Ascending aorta (tissue), 2 donors: ENCODE measurements around the gene FILIP1L. TPM values are rescaled to one million over a fixed set of nuclear protein-coding genes. Genes with fewer than 3 reads are reported as not detected.

ENCODE experiments used
- DNase-seq, 2 donors: peaks; one replicate each; pipeline ENCODE4 v3.0.0-alpha.2; 2019; ENCODE audit warnings: low spot score in 2 of 2
- H3K27ac ChIP-seq, 2 donors: fragments of 200-600 bp; sonication (generic); one replicate each; pipeline ENCODE4 v1.5.1; 2016 to 2017; ENCODE audit warnings: mild to moderate bottlenecking in 1 of 2
- H3K27me3 ChIP-seq: fragments of 200-600 bp; sonication (generic); one replicate; pipeline ENCODE4 v1.5.1; 2017
- H3K36me3 ChIP-seq, 2 donors: fragments of 200-600 bp; sonication (generic); one replicate each; pipeline ENCODE4 v1.5.1; 2016
- H3K4me1 ChIP-seq, 2 donors: fragments of 200-600 bp; sonication (generic); one replicate each; pipeline ENCODE4 v1.5.1; 2016 to 2017; ENCODE audit warnings: mild to moderate bottlenecking in 1 of 2
- H3K4me3 ChIP-seq, 2 donors: fragments of 200-600 bp; sonication (generic); one replicate each; pipeline ENCODE4 v1.5.1; 2016 to 2017; ENCODE audit warnings: mild to moderate bottlenecking in 1 of 2
- H3K9me3 ChIP-seq, 2 donors: fragments of 200-600 bp; sonication (generic); one replicate each; pipeline ENCODE4 v1.5.1; 2016
- intact Hi-C: fragments of 100-400 bp; cut with DNase I; formaldehyde crosslinking; loops from one replicate; pipeline ENCODE4 v1.15.1; 2023
- total RNA-seq: library from RNA; depleted of rRNA; stranded (reverse); fragments of >200 nt; gene quantifications from one replicate; pipeline ENCODE4 v1.1.0, GENCODE V29; 2016
- TF ChIP-seq, protein P1 (sequence below), 3 experiments: fragments of 200-600 bp in 2 of 3; fragments of 450-650 bp in 1 of 3; sonication (generic) in 2 of 3; IDR thresholded peaks; one replicate each; pipeline ENCODE4 v1.5.1; 2016 to 2019; ENCODE audit warnings: antibody characterized with exemption in 3 of 3, mild to moderate bottlenecking in 1 of 3, moderate library complexity in 1 of 3

Gene FILIP1L
- total RNA-seq, 1 donor from 2014 or later = 106 TPM

DNA sequence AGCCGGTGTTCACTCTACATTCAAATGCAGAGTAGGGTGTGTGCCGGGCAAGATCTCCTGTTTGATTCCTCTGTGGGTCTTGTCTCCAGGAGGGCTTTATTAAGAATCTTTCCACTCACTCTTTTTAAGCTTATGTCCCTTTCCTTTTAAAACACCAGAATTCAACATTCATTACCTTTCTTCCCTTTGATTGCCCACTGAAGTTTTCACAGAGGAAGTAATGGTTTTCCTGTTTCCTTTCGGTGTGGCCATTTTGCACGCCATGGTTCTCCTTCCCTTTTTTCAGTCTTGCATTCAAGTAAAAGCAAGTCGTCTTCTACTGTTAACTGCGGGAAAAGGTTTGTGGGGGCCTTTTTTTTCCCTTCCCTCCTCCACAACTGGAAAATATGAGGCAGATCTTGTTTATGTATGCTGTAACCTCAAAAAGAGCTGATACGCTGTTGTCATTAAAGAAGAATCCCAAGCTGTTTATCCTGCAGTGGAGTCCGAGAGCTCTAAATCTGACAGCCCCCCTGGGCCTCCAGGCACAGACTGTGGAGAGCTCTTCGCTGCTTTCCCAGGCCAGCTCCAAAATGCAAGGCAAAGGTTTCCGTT is 40.5 kb downstream of the FILIP1L start:
- H3K27me3 ChIP-seq = no peaks in the 10 kb centered on the region
- DNase-seq = no peak
- TF ChIP-seq, protein P1, sequence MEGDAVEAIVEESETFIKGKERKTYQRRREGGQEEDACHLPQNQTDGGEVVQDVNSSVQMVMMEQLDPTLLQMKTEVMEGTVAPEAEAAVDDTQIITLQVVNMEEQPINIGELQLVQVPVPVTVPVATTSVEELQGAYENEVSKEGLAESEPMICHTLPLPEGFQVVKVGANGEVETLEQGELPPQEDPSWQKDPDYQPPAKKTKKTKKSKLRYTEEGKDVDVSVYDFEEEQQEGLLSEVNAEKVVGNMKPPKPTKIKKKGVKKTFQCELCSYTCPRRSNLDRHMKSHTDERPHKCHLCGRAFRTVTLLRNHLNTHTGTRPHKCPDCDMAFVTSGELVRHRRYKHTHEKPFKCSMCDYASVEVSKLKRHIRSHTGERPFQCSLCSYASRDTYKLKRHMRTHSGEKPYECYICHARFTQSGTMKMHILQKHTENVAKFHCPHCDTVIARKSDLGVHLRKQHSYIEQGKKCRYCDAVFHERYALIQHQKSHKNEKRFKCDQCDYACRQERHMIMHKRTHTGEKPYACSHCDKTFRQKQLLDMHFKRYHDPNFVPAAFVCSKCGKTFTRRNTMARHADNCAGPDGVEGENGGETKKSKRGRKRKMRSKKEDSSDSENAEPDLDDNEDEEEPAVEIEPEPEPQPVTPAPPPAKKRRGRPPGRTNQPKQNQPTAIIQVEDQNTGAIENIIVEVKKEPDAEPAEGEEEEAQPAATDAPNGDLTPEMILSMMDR (IDR thresholded peaks at IDR 0.05) = no peak
- peaks cover 3 to 35% of the 10 kb centered on the region in 2 donors for H3K4me1 ChIP-seq
- peak overlapping the region; percentile 87 to 92 for H3K27ac ChIP-seq
- intact Hi-C loops = no loop called here
- no peaks in the 10 kb centered on the region for H3K36me3 ChIP-seq
- H3K9me3 ChIP-seq = no peaks in the 10 kb centered on the region
- no peak overlapping the region for H3K4me3 ChIP-seq

- Histone ChIP-seq H3K36me3 (no peaks in the 10 kb centered on the region), H3K4me3 (no peak overlapping the region), H3K27me3 (no peaks in the 10 kb centered on the region), H3K4me1 (peaks cover 3 to 34% of the 10 kb centered on the region in 2 donors), H3K27ac (peak overlapping the region; percentile 87 to 92), H3K9me3 (no peaks in the 10 kb centered on the region)
- intact Hi-C loops = no loop called here
- TF ChIP-seq, protein P1 (IDR thresholded peaks at IDR 0.05) = no peak
- DNase-seq = no peak
Observed at GRCh38 chr3:100073049-100073713, 41.1 kb downstream of the FILIP1L start.

GRCh38 chr3:100072326-100073048 is 41.8 kb downstream of the FILIP1L start:
- no peak for DNase-seq
- Histone ChIP-seq H3K27me3 (no peaks in the 10 kb centered on the region), H3K27ac (peak overlapping the region; percentile 87 to 92), H3K9me3 (no peaks in the 10 kb centered on the region), H3K4me3 (no peak overlapping the region), H3K36me3 (no peaks in the 10 kb centered on the region), H3K4me1 (peaks cover 3 to 34% of the 10 kb centered on the region in 2 donors)
- TF ChIP-seq, protein P1 (IDR thresholded peaks at IDR 0.05) = no peak
- intact Hi-C loops = no loop called here

GRCh38 chr3:100069472-100069871 is 44.8 kb downstream of the FILIP1L start:
- intact Hi-C loops = loop anchor here (1.0 to 10.0 kb wide), 3 partner anchors 89 to 225 kb away; no protein-coding TSS in a partner anchor
- H3K4me1 ChIP-seq = peaks cover 3 to 15% of the 10 kb centered on the region in 2 donors
- H3K4me3 ChIP-seq = peak overlapping the region in 1 of 2 donors; percentile 25
- TF ChIP-seq, protein P1 (IDR thresholded peaks at IDR 0.05) = no peak
- no peak for DNase-seq
- H3K27me3 ChIP-seq = no peaks in the 10 kb centered on the region
- H3K36me3 ChIP-seq = no peaks in the 10 kb centered on the region
- no peaks in the 10 kb centered on the region for H3K9me3 ChIP-seq
- H3K27ac ChIP-seq = peak overlapping the region; percentile 87 to 92

GRCh38 chr3:100068826-100069225 is 45.5 kb downstream of the FILIP1L start:
- Histone ChIP-seq H3K4me1 (peaks cover 3 to 22% of the 10 kb centered on the region in 2 donors), H3K27me3 (no peaks in the 10 kb centered on the region), H3K27ac (peak overlapping the region; percentile 87 to 92), H3K36me3 (no peaks in the 10 kb centered on the region), H3K9me3 (no peaks in the 10 kb centered on the region), H3K4me3 (peak overlapping the region in 1 of 2 donors; percentile 25)
- intact Hi-C loops = loop anchor here (1.0 to 10.0 kb wide), 3 partner anchors 90 to 224 kb away; no protein-coding TSS in a partner anchor
- peak; percentile 54 to 93 for DNase-seq
- TF ChIP-seq, protein P1 (IDR thresholded peaks at IDR 0.05) = peak; percentile 65 to 80 (median 78)
